Neutrophil (primary cell): ENCODE results near the gene TMEM63B.

Experiments used
- H3K27ac ChIP-seq: fragments of 200-600 bp; sonication (generic); 2 replicates; pipeline ENCODE4 v1.5.1; 2016; ENCODE audit warnings: mild to moderate bottlenecking, moderate library complexity
- H3K27me3 ChIP-seq: fragments of 200-600 bp; sonication (generic); 2 replicates; pipeline ENCODE4 v1.6.0; 2016; ENCODE audit warnings: mild to moderate bottlenecking
- H3K36me3 ChIP-seq: fragments of 200-600 bp; sonication (generic); 2 replicates; pipeline ENCODE4 v1.5.1; 2017
- H3K4me1 ChIP-seq, 2 experiments: fragments of 200-600 bp in 1 of 2; sonication (generic) in 1 of 2; 1 replicate in 1 of 2; 2 replicates in 1 of 2; pipeline versions ENCODE4 v1.5.1 to v1.6.1; 2013 to 2016; ENCODE audit warnings: low read depth in 1 of 2, low read length in 1 of 2, mild to moderate bottlenecking in 1 of 2, moderate library complexity in 1 of 2; ENCODE audit not compliant: control insufficient read depth in 1 of 2, insufficient read depth in 1 of 2
- H3K4me3 ChIP-seq, 2 experiments: fragments of 200-600 bp in 1 of 2; sonication (generic) in 1 of 2; 1 replicate in 1 of 2; 2 replicates in 1 of 2; pipeline ENCODE4 v1.5.1; 2013 to 2016; ENCODE audit warnings: low read depth in 1 of 2, low read length in 1 of 2, mild to moderate bottlenecking in 1 of 2, moderate library complexity in 1 of 2
- H3K9me3 ChIP-seq: fragments of 200-600 bp; sonication (generic); 2 replicates; pipeline ENCODE4 v1.5.1; 2016
- CTCF ChIP-seq: fragments of 200-600 bp; sonication (generic); IDR thresholded peaks from 2 replicates; pipeline ENCODE4 v1.5.1; 2016; ENCODE audit warnings: antibody characterized with exemption

The TMEM63B gene

GRCh38 chr6:44154067-44154466, 26.7 kb downstream of the TMEM63B start:
- TF ChIP-seq CTCF = no peak

GRCh38 chr6:44156494-44157151, 29.3 kb downstream of the TMEM63B start:
- Histone ChIP-seq H3K4me1 (peaks cover 0 to 3% of the 10 kb centered on the region in 2 experiments), H3K4me3 (no peak overlapping the region), H3K9me3 (no peaks in the 10 kb centered on the region), H3K27ac (no peak overlapping the region), H3K36me3 (peaks cover 20% of the 10 kb centered on the region), H3K27me3 (no peaks in the 10 kb centered on the region)
- no peak for TF ChIP-seq CTCF

More at GRCh38 chr6:44154067-44154466, 26.7 kb downstream of the TMEM63B start:
- no peak overlapping the region for H3K27ac ChIP-seq
- peaks cover 5% of the 10 kb centered on the region for H3K27me3 ChIP-seq
- H3K9me3 ChIP-seq = no peaks in the 10 kb centered on the region
- no peak overlapping the region for H3K4me3 ChIP-seq
- peaks cover 36% of the 10 kb centered on the region for H3K36me3 ChIP-seq
- H3K4me1 ChIP-seq = peaks cover 0 to 4% of the 10 kb centered on the region in 2 experiments

- TF ChIP-seq CTCF = no peak
- H3K36me3 ChIP-seq = peaks cover 20% of the 10 kb centered on the region
Measured at GRCh38 chr6:44157152-44157521, 29.8 kb downstream of the TMEM63B start.

GRCh38 chr6:44158770-44159228, 31.4 kb downstream of the TMEM63B start, which contains the start of gene CAPN11:
Gene CAPN11, plus strand, starts transcription at chr6:44158820. Its CDS starts 29 bp downstream, at chr6:44158849.
- Histone ChIP-seq H3K36me3 (peaks cover 13% of the 10 kb centered on the region), H3K27ac (no peak within 1 kb of the TSS), H3K27me3 (no peaks in the 10 kb centered on the region), H3K4me3 (no peak within 1 kb of the TSS), H3K4me1 (no peaks in the 10 kb centered on the region), H3K9me3 (no peaks in the 10 kb centered on the region)
- no peak for TF ChIP-seq CTCF

More at GRCh38 chr6:44157152-44157521, 29.8 kb downstream of the TMEM63B start:
- no peaks in the 10 kb centered on the region for H3K4me1 ChIP-seq
- no peak overlapping the region for H3K27ac ChIP-seq
- no peaks in the 10 kb centered on the region for H3K27me3 ChIP-seq
- no peak overlapping the region for H3K4me3 ChIP-seq
- no peaks in the 10 kb centered on the region for H3K9me3 ChIP-seq

- H3K27ac ChIP-seq = no peak overlapping the region
- no peak overlapping the region for H3K4me3 ChIP-seq
- H3K4me1 ChIP-seq = no peaks in the 10 kb centered on the region
- no peaks in the 10 kb centered on the region for H3K36me3 ChIP-seq
- H3K27me3 ChIP-seq = peaks cover 7% of the 10 kb centered on the region
- no peaks in the 10 kb centered on the region for H3K9me3 ChIP-seq
- TF ChIP-seq CTCF = no peak
Measured at GRCh38 chr6:44161997-44162338, 34.6 kb downstream of the TMEM63B start.
